HCT116 (cell line): ENCODE measurements around the gene MAP2K1. TPM values are rescaled to one million over a fixed set of nuclear protein-coding genes. Genes with fewer than 3 reads are reported as not detected.

Experiments
- ATAC-seq: fragments of 200-7000 bp; cut with Tn5 transposase; 2 replicates; pipeline ENCODE4 v1.9.1; 2020; ENCODE audit warnings: mild to moderate bottlenecking, moderate library complexity
- BruUV-seq: library from RNA; stranded (reverse); fragments of 400-500 nt; replicated peaks from 2 replicates; lab custom pipeline; 2021; lab: Mats Ljungman, UMichigan
- CTCF ChIA-PET: fragments of 300-600 bp; sonication (Branson Sonifier 250); formaldehyde crosslinking; loops from one replicate; lab custom pipeline; 2021; ENCODE audit warnings: antibody characterized with exemption; lab: Charles Lee
- POLR2A ChIA-PET: fragments of 300-600, 350-600 bp; sonication (Branson Sonifier 250); formaldehyde crosslinking; loops from one replicate; lab custom pipeline; 2021; ENCODE audit warnings: antibody characterized with exemption; lab: Charles Lee
- RAD21 ChIA-PET, 2 experiments: fragments of 300-600 bp; sonication (Branson Sonifier 250); formaldehyde crosslinking; loops; one replicate each; lab custom pipeline; 2023; ENCODE audit warnings: low total read pairs in 2 of 2; ENCODE audit not compliant: uncharacterized antibody in 2 of 2, unreplicated experiment in 2 of 2, low non-redundant PET in 1 of 2; lab: Charles Lee
- DNase-seq: peaks from one replicate; pipeline ENCODE4 v3.0.0-alpha.2; 2010; ENCODE audit warnings: low read depth, low spot score
- H2AFZ ChIP-seq: fragments of 200-600 bp; shearing (Covaris generic), sonication (generic); 2 replicates; pipeline ENCODE4 v1.6.1; 2017; ENCODE audit warnings: low read depth, mixed run types, mixed read lengths, antibody characterized with exemption, low read length; ENCODE audit not compliant: poor library complexity, severe bottlenecking
- H3K27ac ChIP-seq: 2 replicates; pipeline ENCODE4 v1.5.1; 2012; ENCODE audit warnings: low read depth, low read length
- H3K27me3 ChIP-seq: fragments of 200-600 bp; sonication (generic); 2 replicates; pipeline ENCODE4 v1.6.1; 2016; ENCODE audit warnings: mixed run types, low read length, mixed read lengths; ENCODE audit not compliant: insufficient read depth
- H3K36me3 ChIP-seq, 2 experiments: fragments of 200-500 bp in 1 of 2; fragments of 200-600 bp in 1 of 2; sonication (Bioruptor generic) in 1 of 2; sonication (generic) in 1 of 2; 2 replicates each; pipeline versions ENCODE4 v1.5.1 to v1.6.1; 2014 to 2016; ENCODE audit warnings: low read length in 2 of 2, inconsistent platforms in 1 of 2, mixed read lengths in 1 of 2, mixed run types in 1 of 2; ENCODE audit not compliant: insufficient read depth in 2 of 2, control insufficient read depth in 1 of 2
- H3K4me1 ChIP-seq, 2 experiments: fragments of 200-600 bp in 1 of 2; sonication (generic) in 1 of 2; 2 replicates each; pipeline versions ENCODE4 v1.5.1 to v1.6.1; 2012 to 2017; ENCODE audit warnings: low read length in 2 of 2, inconsistent platforms in 1 of 2, mild to moderate bottlenecking in 1 of 2, mixed read lengths in 1 of 2, mixed run types in 1 of 2, moderate library complexity in 1 of 2; ENCODE audit not compliant: insufficient read depth in 2 of 2, control insufficient read depth in 1 of 2
- H3K4me2 ChIP-seq: fragments of 200-600 bp; sonication (generic); 2 replicates; pipeline ENCODE4 v1.6.1; 2017; ENCODE audit warnings: mixed run types, low read length, mixed read lengths
- H3K4me3 ChIP-seq, 2 experiments: fragments of 200-600 bp in 1 of 2; sonication (generic) in 1 of 2; replicated peaks in 1 of 2; 2 replicates each; pipeline ENCODE4 v1.5.1; 2011 to 2016; ENCODE audit warnings: low read length in 2 of 2, control low read depth in 1 of 2, low read depth in 1 of 2, mild to moderate bottlenecking in 1 of 2, mixed read lengths in 1 of 2, mixed run types in 1 of 2
- H3K79me2 ChIP-seq: fragments of 200-600 bp; sonication (generic); 2 replicates; pipeline ENCODE4 v1.6.1; 2017; ENCODE audit warnings: mild to moderate bottlenecking, mixed run types, low read length, moderate library complexity, mixed read lengths; ENCODE audit not compliant: insufficient read depth
- H3K9ac ChIP-seq: fragments of 200-600 bp; sonication (generic); 2 replicates; pipeline ENCODE4 v1.6.1; 2016; ENCODE audit warnings: low read length, mixed read lengths
- H3K9me2 ChIP-seq: fragments of 200-600 bp; sonication (generic), shearing (Covaris generic); 2 replicates; pipeline ENCODE4 v1.6.1; 2017; ENCODE audit warnings: mixed run types, mild to moderate bottlenecking, moderate library complexity; ENCODE audit not compliant: insufficient read depth
- H3K9me3 ChIP-seq, 2 experiments: fragments of 200-500 bp in 1 of 2; fragments of 200-600 bp in 1 of 2; sonication (Bioruptor generic) in 1 of 2; sonication (generic) in 1 of 2; 2 replicates each; pipeline ENCODE4 v1.6.1; 2014 to 2017; ENCODE audit warnings: low read length in 2 of 2, mixed read lengths in 2 of 2, inconsistent platforms in 1 of 2, low read depth in 1 of 2, mild to moderate bottlenecking in 1 of 2, mixed run types in 1 of 2, moderate library complexity in 1 of 2; ENCODE audit not compliant: control insufficient read depth in 1 of 2, insufficient read depth in 1 of 2
- H4K20me1 ChIP-seq: fragments of 200-600 bp; sonication (generic), shearing (Covaris generic); 2 replicates; pipeline ENCODE4 v1.6.1; 2017; ENCODE audit warnings: mixed run types, mild to moderate bottlenecking, moderate library complexity; ENCODE audit not compliant: insufficient read depth
- ATF3 ChIP-seq: IDR thresholded peaks from 2 replicates; pipeline ENCODE4 v1.6.1; 2012
- CTCF ChIP-seq, 3 experiments: fragments of 200-600 bp in 1 of 3; sonication (generic) in 1 of 3; IDR thresholded peaks in 2 of 3; conservative IDR thresholded peaks in 1 of 3; 2 replicates each; pipeline ENCODE4 v1.5.1; 2012 to 2017; ENCODE audit warnings: low read depth in 2 of 3, low read length in 2 of 3, antibody characterized with exemption in 1 of 3, borderline replicate concordance in 1 of 3, control low read depth in 1 of 3, mild to moderate bottlenecking in 1 of 3, mixed read lengths in 1 of 3, mixed run types in 1 of 3, moderate library complexity in 1 of 3; ENCODE audit not compliant: insufficient read depth in 1 of 3
- EGR1 ChIP-seq: IDR thresholded peaks from 2 replicates; pipeline ENCODE4 v1.6.1; 2012; ENCODE audit warnings: low read depth
- EZH2phosphoT487 ChIP-seq: fragments of 200-600 bp; IDR thresholded peaks from 2 replicates; pipeline ENCODE4 v1.6.1; 2018; ENCODE audit warnings: antibody characterized with exemption, borderline replicate concordance
- POLR2A ChIP-seq: IDR thresholded peaks from 2 replicates; pipeline ENCODE4 v1.7.0; 2011; ENCODE audit warnings: borderline replicate concordance; ENCODE audit not compliant: insufficient read depth, insufficient read length; ENCODE audit errors: extremely low read depth
- POLR2AphosphoS5 ChIP-seq: IDR thresholded peaks from 2 replicates; pipeline ENCODE4 v1.6.1; 2011; ENCODE audit warnings: mild to moderate bottlenecking, low read depth, low read length, moderate library complexity
- RAD21 ChIP-seq: IDR thresholded peaks from 2 replicates; pipeline ENCODE4 v1.6.1; 2012; ENCODE audit warnings: low read depth, mild to moderate bottlenecking
- SRF ChIP-seq: IDR thresholded peaks from 2 replicates; pipeline ENCODE4 v1.6.1; 2012; ENCODE audit warnings: low read depth
- ZFX ChIP-seq: fragments of 450-650 bp; IDR thresholded peaks from 2 replicates; pipeline ENCODE4 v1.6.1; 2017
- intact Hi-C: fragments of 100-400 bp; cut with micrococcal nuclease; formaldehyde crosslinking; loops from 2 replicates; pipeline ENCODE4 v1.10.0; 2022
- total RNA-seq: library from RNA; stranded (reverse); gene quantifications from one replicate; pipeline ENCODE4 v1.2.1, GENCODE V29; 2021; ENCODE audit not compliant: unreplicated experiment
- TF ChIP-seq, protein P1 (sequence below): IDR thresholded peaks from 2 replicates; pipeline ENCODE4 v1.6.1; 2011; ENCODE audit warnings: mild to moderate bottlenecking, low read length, moderate library complexity; ENCODE audit not compliant: insufficient replicate concordance; ENCODE audit errors: extremely low read depth

MAP2K1 gene
- total RNA-seq, 1 experiment from 2014 or later = 52.3 TPM

DNA sequence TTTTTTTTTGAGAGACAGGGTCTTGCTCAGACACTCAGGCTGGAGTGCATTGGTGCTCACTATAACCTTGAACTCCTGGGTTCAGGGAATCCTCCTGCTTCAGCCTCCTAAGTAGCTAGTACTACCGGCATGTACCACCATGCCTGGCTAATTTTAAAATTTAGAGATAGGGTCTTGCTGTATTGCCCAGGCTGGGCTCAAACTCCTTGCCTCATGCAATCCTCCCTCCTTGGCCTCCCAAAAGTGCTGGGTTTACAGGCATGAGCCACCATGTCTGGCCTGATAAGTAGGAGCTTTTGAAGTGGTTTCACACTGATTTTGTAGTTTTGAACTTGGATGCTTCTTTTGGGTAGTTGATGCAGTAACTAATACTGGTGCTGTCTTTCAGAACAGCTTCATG is 7.8 kb downstream of the MAP2K1 start:
- Histone ChIP-seq H4K20me1 (peaks cover 8% of the 10 kb centered on the region; the same call in 1 of the 2 replicates), H3K9me3 (no peaks in the 10 kb centered on the region), H2AFZ (no peak overlapping the region), H3K4me3 (no peak overlapping the region), H3K4me2 (no peak overlapping the region), H3K27ac (no peak overlapping the region), H3K36me3 (0 out of 4 replicates have a peak, but pooled peaks cover 0 to 2% of the 10 kb centered on the region in 2 experiments), H3K4me1 (peaks cover 0 to 12% of the 10 kb centered on the region in 2 experiments; a peak in 1 of 4 replicates), H3K9me2 (no peaks in the 10 kb centered on the region), H3K27me3 (no peaks in the 10 kb centered on the region), H3K79me2 (peaks cover 90% of the 10 kb centered on the region), H3K9ac (no peak overlapping the region)
- intact Hi-C loops = no loop called here
- BruUV-seq = no TSS peak
- ATAC-seq = no peak
- TF ChIP-seq POLR2AphosphoS5 (no peak), EGR1 (no peak), ZFX (no peak), CTCF (IDR thresholded peaks at IDR 0.05 in 2 of 3, conservative IDR thresholded peaks at IDR 0.05 in 1 of 3; ENCODE audit: borderline replicate concordance in 1 of 3, insufficient read depth in 1 of 3, low read depth in 2 of 3, low read length in 2 of 3) (no peak), ATF3 (no peak), SRF (no peak), POLR2A (no peak), RAD21 (no peak), EZH2phosphoT487 (no peak)
- TF ChIP-seq, protein P1, sequence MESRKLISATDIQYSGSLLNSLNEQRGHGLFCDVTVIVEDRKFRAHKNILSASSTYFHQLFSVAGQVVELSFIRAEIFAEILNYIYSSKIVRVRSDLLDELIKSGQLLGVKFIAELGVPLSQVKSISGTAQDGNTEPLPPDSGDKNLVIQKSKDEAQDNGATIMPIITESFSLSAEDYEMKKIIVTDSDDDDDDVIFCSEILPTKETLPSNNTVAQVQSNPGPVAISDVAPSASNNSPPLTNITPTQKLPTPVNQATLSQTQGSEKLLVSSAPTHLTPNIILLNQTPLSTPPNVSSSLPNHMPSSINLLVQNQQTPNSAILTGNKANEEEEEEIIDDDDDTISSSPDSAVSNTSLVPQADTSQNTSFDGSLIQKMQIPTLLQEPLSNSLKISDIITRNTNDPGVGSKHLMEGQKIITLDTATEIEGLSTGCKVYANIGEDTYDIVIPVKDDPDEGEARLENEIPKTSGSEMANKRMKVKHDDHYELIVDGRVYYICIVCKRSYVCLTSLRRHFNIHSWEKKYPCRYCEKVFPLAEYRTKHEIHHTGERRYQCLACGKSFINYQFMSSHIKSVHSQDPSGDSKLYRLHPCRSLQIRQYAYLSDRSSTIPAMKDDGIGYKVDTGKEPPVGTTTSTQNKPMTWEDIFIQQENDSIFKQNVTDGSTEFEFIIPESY = no peak
- no peak for DNase-seq
- CTCF ChIA-PET = no interaction called here
- RAD21 ChIA-PET = no interaction called here
- POLR2A ChIA-PET = no interaction called here
